KOPT-K1 (cell line): Measurements from ENCODE around the gene NUTM2G.
"Not testable (repeated sequence)": the region's sequence is repeated elsewhere in the genome, so short reads cannot be mapped to it uniquely, and the experiment has no call there.

Experiments
- H3K27ac ChIP-seq: fragments of 200-600 bp; sonication (generic); 2 replicates; pipeline ENCODE4 v1.5.1; 2016; ENCODE audit warnings: antibody characterized with exemption, mild to moderate bottlenecking, low read depth, low read length; ENCODE audit not compliant: poor library complexity, severe bottlenecking
- H3K36me3 ChIP-seq: fragments of 200-600 bp; sonication (generic); 2 replicates; pipeline ENCODE4 v1.5.1; 2017; ENCODE audit warnings: antibody characterized with exemption, mild to moderate bottlenecking, low read length, moderate library complexity; ENCODE audit not compliant: insufficient read depth
- H3K9me3 ChIP-seq: fragments of 200-600 bp; sonication (generic); 2 replicates; pipeline ENCODE4 v1.5.1; 2017; ENCODE audit warnings: antibody characterized with exemption, low read length, mild to moderate bottlenecking; ENCODE audit not compliant: insufficient read depth, poor library complexity, severe bottlenecking

NUTM2G gene

DNA sequence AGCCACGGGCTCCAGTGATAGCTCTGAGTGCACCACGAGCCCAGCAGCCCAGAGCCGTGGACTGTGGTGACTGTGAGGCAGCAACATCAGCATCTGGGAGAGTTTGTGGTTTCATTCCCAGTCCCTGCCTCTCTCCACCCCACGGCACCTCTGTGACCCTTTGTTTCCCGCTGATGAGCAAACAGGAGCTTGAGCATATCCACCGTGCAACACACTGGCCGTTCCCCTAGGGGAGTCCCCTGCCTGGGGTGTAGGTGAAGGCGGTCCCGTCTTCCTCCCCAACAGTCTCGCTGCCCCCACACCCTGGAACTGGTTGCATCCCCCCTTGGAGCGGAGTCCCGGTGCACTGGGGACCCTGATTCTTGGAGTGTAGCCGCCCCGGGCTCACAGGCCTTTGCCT is 5.5 kb downstream of the NUTM2G start:
- H3K27ac ChIP-seq, H3K9me3 ChIP-seq, H3K36me3 ChIP-seq: not testable (repeated sequence)

DNA sequence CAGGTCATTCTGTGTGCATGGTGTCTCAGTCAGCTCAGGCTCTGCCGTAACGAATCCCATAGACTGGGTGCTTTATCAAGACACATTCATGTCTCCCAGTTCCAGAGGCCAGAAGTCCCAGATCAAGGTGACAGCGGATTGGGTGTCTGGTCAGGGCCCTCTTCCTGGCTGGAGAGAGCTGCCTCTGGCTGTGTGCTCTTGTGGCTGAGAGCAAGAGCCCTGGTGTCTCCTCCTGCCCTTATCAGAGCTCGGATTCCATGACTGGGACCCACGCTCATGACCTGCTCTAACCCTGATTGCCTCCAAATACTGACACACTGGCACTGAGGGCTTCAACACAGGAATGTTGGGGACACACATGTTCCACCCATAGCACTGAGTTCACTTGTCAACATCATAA is 6.1 kb downstream of the NUTM2G start:
- H3K27ac ChIP-seq, H3K9me3 ChIP-seq, H3K36me3 ChIP-seq: not testable (repeated sequence)

DNA sequence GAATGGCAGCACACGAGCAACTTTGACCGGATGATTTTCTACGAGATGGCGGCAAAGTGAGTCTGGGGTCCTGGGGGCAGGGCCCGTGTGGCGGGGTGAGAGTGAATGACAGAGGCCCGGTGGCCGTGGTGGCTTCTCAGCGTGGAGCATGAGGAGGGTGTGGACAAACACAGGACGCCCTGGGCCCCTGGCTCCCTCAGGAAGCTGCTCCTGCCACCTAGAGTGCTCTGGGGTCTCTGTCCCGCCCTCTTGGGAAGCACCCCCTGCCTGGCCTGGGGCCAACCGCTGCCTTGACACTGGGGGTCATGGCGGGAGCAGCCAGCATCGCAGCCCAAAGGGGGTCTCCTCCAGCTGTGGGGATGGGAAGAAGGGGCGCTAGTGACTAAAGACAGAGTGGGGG is 6.8 kb downstream of the NUTM2G start:
- H3K9me3 ChIP-seq, H3K36me3 ChIP-seq: not testable (repeated sequence)

DNA sequence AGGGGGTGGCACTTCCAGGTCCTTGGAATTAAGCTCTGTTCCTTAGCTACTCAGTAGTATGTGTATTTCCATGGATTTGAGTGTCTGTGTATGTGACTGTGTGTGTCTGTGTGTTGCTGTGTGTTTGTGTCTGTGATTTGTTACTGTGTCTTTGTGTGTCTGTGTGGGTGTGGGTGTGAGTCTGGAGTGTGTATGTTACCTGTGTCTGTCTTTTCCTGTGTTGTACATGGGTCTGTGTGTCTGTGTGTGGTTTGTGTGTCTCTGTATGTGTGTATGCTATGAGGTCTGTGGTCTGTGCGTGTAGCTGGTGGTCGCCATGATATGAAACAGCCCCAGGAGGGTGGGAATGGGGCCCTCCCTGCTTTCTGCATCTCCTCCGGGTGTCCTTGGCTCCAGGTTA is 8.8 kb downstream of the NUTM2G start:
- H3K9me3 ChIP-seq, H3K36me3 ChIP-seq, H3K27ac ChIP-seq: not testable (repeated sequence)

More for the DNA sequence above, 6.8 kb downstream of the NUTM2G start:
- H3K27ac ChIP-seq, result not testable (repeated sequence)

DNA sequence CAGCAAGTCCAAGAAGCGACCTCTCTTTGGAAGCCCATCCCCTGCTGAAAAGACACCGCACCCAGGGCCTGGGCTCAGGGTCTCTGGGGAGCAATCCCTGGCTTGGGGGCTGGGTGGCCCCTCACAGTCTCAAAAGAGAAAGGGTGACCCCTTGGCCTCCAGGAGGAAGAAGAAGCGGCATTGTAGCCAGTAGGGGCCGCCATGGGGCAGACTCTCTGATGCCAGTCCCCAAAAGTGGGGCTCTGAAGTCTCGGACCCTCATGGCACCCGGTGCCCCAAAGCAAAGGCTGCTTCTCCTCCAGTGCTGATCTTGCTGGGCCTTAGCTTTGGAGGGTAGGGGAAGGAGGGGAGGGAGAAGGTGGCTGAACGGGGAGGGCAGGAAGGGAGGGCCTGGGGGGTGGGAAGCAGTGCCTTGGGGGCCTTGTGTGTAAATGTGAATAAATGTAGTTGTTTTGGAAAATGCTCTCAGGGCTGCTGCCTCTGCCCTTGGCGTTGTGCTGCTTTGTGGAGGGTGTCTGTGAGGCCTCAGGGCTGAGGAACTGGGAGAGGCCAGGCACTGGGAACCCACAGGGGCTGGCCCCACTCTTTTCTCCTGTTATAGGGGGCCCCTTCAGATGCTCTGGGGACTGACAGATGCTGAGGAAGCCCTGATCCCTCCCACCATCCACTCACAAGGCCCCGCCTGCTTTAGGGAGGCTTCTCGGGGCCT is 10.5 kb downstream of the NUTM2G start:
- not testable (repeated sequence) for H3K9me3 ChIP-seq, H3K36me3 ChIP-seq, H3K27ac ChIP-seq

DNA sequence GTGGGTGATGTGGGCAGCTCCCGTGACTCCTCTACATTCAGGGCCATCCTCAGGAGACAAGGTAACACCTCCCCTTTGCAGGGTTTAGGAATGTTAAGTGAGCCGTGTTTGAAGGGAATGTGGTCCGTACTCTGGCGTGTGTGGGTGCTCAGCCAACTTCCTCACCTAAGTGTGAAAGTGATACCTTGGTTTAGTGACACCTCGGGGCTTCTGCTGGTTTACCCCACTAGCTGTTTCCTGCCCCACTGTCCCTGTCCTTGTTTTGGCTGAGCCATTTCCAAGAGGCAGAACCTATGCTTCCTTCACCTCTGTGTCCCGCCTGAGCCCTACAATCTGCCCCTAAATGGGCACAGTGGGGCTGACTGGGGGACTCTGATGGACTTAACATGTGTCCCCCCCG is 12.3 kb downstream of the NUTM2G start:
- H3K36me3 ChIP-seq, H3K27ac ChIP-seq, H3K9me3 ChIP-seq: not testable (repeated sequence)

DNA sequence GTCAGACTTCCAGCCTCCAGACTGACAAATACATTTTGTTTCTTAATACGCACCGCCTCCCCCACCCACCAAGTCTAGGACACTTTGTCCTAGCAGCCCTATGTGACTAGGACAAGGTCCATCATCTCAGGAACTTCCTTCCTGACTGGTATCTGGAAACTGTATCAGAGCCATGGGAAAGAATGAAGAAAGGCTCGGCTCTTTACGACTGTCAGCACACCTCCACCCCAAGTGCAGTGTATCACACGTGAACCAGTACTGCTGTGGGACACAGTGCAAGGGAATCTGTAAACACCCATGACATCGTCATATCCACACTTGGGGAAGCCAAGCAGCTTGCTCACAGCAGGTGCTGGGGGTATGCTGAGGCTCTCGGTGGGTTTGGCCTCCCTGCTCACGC is 13.0 kb downstream of the NUTM2G start:
- not testable (repeated sequence) for H3K9me3 ChIP-seq, H3K27ac ChIP-seq

DNA sequence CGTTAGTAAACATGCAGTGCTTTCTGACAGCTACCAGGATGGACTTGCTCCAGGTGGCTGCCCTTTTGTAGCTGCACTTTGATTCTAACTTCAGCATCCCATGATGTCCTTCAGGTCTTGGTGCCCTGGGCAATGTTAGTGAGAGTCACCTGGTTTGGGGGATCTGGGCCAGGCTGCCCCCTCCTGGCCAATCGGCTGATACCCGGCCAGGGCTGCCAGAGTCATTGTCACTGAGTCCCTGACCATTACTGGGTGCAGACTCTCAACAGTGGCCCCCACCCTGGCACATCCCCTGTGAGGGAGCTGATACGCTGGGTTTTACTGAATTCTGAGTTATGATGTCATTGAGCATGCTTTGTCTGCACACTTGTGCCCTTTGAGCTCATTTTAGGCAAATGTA is 13.5 kb downstream of the NUTM2G start:
- not testable (repeated sequence) for H3K36me3 ChIP-seq, H3K27ac ChIP-seq, H3K9me3 ChIP-seq

More for the DNA sequence above, 13.0 kb downstream of the NUTM2G start:
- not testable (repeated sequence) for H3K36me3 ChIP-seq

DNA sequence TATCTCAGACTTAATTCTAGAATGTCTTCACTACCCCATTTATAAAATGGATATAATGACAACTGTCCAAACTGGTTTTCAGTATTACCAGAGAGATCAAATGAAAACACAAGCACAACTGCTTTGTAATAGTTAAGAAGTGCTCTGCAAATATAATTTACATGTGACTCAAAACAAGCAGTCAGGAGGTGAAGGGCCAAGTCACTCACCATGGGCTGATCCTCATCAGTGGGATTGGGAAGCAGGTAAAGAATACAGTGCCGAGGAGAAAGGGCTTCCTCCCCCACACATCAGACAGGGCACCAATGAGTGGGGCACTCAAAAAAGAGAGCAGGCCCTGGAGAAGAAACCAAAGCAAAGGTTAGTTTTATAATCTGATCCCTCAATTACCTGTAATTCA is 20.7 kb downstream of the NUTM2G start:
- H3K36me3 ChIP-seq, H3K27ac ChIP-seq, H3K9me3 ChIP-seq: not testable (repeated sequence)

DNA sequence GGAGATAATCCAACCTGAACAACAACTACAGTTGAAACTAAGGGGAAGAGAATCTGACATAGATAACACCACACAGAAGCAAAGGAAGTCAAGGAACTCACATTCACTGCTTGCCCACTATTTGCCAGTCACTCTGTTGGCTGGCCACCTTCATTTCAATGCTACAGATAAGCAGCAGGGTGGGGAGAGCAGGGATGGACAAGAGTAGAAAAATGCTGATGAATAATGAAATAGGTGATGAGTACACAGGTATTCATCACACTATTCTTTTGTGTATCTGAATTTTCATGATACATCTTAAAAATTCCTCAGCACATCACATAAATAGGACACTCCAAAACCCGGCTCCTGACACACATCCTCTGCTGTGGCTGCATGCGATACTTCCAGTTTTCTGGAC is 21.9 kb downstream of the NUTM2G start:
- not testable (repeated sequence) for H3K27ac ChIP-seq, H3K9me3 ChIP-seq, H3K36me3 ChIP-seq

DNA sequence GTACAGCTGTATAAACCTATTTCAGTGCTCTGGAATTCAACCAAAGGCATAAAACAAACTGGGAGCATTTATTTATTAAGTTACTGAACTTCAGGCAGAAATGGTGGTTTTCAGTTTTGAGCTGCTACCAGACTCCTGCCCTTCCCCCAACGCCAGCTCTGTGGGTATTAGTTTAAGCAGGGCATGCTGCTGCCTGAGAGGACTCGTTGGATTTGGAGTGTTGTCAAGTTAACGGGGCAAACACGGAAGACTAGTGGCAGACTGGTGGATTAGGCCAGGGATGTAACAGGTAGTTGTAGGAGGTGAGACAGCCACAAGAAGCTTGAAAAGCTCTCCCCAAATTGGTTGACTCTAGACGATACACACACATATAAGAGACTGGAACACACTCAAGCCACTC is 38.9 kb downstream of the NUTM2G start:
- H3K36me3 ChIP-seq, H3K9me3 ChIP-seq, H3K27ac ChIP-seq: not testable (repeated sequence)

DNA sequence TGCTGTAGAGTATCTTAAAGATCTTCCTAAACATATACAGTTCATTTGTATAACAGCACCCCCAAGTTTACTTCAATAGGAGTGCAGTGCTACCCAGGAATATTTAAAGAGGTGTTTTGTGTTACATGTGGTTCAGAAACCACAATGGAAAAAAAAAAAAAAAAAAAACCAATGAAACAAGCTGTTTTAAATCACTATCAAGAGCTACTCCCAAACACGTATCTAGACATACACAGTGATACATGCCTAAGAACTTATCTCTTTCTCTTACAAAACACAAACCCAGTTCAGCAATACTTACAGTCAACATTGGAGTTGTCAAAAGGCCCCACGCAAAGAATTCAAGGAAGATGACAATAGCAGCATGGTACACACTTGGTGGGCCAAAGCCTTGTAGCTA is 43.9 kb downstream of the NUTM2G start:
- not testable (repeated sequence) for H3K27ac ChIP-seq, H3K36me3 ChIP-seq, H3K9me3 ChIP-seq

DNA sequence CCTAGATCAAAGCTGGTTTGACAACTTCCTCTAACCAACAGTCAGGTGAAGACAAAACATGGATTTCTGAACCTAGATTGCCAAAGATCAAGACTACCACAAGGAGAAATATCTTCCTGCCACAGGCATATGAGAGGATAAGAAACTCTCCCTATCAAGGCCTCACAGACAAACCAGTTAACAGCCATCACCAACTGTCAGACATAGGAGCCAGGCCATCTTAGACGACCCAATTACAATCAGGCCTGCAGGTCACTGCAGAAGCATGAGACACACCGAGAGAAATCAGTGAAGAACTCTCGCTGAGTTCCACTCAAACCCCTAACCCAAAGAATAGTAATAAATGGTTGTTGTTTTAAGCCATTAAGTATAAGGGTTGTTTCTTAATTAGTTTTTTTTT is 45.4 kb downstream of the NUTM2G start:
- H3K9me3 ChIP-seq, H3K27ac ChIP-seq, H3K36me3 ChIP-seq: not testable (repeated sequence)

DNA sequence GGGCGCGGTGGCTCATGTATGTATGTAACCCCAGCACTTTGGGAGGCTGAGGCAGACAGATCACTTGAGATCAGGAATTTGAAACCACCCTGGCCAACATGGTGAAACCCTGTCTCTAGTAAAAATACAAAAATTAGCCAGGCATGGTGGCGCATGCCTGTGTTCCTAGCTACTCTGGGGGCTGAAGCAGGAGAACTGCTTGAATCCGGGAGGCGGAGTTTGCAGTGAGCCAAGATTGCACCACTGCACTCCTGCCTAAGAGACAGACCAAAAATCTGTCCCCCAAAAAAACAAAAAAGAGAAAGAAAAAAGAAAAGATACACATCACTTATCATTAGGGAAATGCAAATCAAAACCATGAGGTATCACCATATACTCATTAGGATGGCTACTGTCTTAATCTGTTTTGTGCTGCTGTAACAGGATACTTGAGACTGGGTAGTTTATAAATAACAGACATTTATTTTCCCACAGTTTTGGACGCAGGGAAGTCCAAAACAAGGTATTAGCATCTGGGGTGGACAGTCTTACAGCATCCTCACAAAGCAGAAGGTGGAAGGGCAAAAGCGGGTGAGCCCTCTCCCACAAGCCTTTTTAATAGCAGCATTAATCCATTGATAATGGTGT is 55.0 kb downstream of the NUTM2G start:
- H3K36me3 ChIP-seq, H3K27ac ChIP-seq, H3K9me3 ChIP-seq: not testable (repeated sequence)

DNA sequence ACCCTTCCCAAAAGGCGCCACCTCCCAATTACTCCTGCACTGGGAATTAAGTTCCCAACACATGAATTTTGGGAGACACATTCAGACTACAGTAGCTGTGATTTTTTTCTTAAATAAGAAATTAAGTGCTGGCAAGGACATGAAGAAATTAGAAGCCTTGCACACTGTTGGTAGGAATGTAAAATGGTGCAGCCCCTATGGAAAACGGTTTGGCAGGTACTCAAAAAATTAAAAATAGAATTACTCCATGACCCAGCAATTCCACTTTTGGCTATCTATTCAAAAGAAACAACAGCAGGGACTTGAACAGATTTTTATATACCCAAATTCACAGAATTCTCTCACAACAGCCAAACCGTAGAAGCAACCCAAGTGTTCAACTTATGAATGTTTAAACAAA is 55.5 kb downstream of the NUTM2G start:
- not testable (repeated sequence) for H3K36me3 ChIP-seq, H3K9me3 ChIP-seq

DNA sequence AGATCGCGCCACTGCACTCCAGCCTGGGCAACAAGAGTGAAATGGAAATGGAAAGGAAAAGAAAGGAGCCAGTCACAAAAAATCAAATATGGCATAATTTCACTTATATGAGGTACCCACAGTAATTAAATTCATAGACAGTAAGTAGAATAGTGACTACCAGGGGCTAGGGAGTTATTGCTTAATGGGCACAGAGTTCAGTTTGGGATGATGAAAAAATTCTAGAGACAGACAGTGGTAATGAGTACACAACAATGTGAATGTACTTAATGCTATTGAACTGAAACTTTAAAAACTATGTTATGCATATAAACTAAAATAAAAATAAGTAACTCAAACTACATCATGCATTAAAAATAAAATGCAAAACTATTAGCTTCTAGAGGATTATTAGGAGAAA is 56.2 kb downstream of the NUTM2G start:
- H3K27ac ChIP-seq, H3K9me3 ChIP-seq, H3K36me3 ChIP-seq: not testable (repeated sequence)

More for the DNA sequence above, 55.5 kb downstream of the NUTM2G start:
- H3K27ac ChIP-seq, result not testable (repeated sequence)
